GM18520 (cell line): ENCODE results near the gene PARD3B.

Source experiments
- ATAC-seq: cut with Tn5 transposase; IDR thresholded peaks from one replicate; pipeline ENCODE4 v1.9.1; 2021; ENCODE audit not compliant: unreplicated experiment

The PARD3B gene

DNA sequence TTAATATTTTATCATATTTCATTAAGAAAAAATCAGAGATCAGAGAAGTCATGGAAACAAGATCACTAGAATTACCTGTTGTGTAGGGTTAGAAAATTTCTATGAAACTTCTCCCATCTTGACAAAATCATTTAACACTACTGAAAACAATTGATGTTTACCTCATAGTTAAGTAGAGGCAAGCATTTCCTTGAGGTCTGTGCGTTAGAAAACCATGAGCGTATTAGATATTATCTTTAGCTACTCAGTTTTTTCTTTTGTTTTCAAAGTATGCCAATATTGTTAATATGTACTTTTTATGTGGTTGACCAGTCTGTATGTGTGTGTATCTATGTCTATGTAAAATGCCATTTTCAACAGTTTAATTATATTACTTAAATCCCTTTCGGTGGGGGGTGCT lies 335.7 kb downstream of the PARD3B start:
- ATAC-seq, result no peak

DNA sequence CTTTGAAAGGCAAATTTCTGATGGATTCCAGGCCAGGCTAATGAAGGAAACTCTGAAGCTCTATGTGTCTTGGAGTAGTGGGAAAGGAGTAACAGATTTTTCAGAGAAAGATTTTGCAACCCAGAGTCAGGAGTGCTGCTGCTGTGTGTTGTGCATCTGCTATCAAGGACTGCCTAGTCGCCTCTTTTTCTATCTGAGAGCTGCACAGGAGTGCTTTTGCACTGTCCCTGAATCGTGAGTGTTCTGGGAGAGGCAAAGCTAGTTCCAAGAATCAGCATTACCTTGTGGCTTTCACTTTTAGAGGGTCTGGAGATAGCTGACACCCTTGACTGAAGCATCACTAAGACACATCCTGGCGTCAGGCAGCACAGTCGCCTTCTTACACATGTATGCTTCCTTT lies 336.4 kb downstream of the PARD3B start:
- ATAC-seq, result no peak

DNA sequence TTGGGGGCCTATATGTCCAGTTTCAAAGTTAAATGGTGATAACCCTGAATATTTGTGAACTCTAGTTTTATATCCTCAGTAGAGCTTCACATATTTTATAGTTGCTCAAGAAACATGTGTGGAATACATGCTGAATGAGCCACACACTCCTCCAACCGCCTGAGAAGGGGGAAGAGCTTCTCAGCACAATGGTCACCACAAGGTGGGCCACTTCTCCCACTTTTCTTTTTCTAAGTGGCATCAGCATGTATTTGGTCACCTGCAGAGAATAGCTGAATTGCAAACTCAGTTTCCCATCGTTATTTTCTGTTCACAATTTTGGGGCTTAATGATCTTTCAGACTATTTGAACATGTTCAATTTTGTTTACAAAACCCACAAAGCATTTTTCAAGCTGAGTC lies 340.5 kb downstream of the PARD3B start:
- ATAC-seq, result no peak

DNA sequence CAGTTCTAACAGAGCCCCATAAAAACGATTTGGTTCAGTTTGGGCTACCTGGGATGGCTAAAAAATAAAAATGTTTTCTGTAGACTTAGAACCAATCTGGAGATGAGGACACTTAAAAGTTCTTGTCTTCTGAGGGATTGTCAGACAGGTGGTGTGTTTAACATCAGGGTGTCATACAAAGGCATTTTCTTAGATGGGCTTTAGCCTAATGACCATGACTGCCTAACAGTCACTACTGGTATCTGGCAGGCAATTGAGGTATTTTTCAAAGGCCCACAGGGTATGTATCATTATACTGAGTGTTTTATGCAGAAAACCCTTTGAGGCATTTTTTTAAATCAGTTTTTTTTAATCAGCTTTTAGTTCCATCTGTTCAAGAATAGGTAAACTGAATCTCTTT lies 341.4 kb downstream of the PARD3B start:
- no peak for ATAC-seq

DNA sequence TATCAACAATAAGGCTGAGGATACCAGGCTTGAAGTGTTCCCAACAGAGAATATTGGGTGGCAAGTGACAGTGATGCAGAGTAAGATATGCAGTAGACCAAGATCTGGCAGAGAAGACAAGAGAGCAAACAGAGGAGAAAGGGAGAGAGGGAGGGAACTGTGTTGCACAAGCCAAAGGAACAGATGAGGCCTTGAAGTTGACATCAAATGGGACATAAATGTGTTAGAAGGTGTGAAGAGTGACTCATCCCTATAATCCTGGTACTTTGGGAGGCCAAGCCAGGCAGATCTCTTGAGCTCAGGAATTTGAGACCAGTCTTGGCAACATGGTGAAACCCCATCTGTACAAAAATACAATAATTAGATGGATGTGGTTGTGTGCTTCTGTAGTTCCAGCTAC lies 342.9 kb downstream of the PARD3B start:
- ATAC-seq, result no peak

DNA sequence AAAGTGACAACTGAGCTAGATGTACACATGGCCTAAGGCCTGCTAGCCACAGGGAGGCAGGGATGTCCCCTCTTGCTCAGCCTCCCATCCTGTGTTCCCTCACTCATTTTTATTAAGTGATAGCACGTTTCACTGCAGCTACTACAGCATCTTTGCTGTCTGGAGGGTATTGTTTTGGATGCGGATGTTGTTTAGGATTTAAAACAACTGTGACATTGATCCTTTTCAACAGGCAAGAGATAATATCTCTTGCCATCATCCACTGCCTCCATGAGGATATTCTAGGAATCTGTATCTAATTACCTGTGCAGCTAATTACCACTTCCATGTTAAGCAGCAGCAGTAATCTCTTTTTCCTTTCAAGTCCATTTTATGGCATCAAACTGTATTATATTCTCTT lies 345.4 kb downstream of the PARD3B start:
- ATAC-seq, result no peak

DNA sequence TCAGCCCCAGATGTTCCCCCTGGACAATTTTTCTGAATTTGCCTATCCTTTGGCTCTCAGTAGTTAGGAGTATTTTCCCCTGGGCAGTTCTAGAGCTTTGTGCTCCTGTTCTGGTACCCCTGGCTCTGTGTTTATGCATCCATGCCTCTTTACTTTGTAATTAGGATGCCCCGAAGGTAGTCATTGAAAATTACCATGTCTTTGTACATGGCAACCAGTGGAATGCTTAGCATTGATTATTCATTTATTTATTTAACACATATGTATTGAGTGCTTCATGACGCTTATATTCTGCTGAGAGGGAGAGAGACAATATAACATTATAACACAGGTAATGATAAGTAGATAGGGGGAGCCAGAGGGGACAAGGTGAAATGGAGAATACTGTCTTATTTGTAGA lies 346.5 kb downstream of the PARD3B start:
- ATAC-seq, result no peak

DNA sequence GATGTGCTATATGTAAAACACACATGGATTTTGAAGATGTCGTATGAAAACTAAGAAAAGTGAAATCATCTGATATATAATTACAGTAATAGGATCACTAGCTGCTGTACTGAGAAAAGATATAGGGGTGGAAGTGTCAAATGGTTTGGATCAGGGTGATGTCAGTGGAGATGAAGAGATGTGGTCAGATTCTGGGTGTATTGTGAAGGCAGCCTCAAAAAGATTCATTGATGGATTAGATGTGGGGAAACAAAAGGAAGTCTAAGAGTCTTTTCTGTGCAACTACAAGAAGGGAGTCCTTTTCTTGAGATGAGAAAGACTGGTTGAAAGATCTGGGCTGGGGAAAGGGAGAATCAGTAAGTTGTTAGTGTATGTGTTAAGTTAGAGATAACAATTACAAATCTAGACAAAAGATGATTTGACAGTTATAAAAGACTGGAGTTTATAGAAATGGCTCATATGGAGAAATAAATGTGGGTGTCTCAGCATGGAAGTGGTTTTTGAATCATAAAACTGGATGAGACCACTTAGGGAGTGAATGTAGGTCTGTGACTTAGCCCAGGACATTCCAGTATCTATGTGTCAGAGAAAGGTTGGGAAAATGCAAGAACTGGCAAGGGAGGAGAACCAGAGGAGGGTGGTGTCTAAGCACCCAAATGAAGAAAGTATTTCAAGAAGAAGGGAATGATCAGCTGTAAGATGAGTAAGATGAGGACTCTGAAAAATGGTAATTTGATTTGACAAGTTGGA lies 347.4 kb downstream of the PARD3B start:
- ATAC-seq, result no peak

DNA sequence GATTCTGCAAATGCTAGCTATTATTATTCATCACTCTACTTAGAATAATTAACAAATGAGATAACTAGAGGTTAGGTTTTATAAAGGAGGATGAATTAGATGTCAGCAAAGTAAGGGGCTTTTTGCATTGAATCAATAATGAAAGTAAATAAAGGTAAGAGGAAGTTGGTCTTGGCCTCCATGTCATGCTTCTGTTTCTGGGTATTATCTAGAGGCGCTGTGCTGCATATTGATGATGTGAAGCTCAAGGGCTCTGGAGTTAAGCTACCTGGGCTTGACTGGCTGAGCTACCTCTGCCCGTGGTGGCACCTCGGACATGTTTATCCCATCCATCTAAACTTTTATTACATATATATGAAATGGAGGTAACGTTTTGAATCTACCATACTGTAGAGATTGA lies 350.9 kb downstream of the PARD3B start:
- ATAC-seq, result no peak

DNA sequence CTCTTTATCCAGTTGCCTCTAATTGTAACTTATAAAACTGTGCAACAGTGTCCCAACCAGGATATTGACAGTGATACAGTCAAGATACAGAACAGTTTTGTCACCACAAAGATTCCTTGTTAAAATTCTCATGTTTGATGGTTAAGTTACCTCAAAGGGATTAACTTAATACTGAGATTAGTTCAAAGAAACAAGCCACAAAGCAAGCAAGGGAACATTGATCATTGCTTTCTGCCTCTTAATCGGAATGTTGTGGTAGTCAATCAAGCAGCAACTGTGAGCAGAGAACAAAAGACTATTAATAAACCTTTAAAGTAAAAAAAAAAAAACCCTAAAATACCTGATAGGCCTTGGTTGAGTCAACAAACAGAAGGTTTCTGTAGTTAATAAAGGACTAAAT lies 352.3 kb downstream of the PARD3B start:
- ATAC-seq, result no peak

DNA sequence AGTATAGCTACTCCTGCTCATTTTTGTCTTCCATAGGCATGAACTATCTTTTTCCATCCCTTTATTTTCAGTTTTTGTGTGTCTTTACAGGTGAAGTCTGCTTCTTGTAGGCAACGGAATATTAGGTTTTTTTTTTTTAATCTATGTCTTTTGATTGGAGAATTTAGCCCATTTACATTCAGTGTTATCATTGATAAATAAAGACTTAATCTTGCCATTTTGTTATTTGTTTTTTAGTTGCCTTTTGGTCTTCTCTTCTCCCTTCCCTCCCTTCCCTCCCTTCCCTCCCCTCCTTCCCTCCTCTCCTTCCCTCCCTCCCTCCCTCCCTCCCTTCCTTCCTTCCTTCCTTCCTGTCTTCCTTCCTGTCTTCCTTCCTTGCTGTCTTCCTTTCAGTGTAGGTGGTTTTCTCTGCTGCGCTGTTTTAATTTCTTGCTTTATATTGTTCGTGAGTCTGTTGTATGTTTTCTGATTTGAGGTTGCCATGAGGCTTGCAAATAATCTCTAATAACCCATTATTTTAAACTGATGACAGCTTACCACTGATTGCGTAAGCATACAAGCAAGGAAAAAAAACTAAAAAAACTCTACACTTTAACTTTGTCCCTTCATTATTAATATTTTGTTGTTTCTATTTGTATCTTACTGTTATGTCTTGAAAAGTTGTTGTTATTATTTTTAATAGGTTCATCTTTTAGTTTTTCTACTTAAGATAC lies 353.8 kb downstream of the PARD3B start:
- ATAC-seq, result no peak

DNA sequence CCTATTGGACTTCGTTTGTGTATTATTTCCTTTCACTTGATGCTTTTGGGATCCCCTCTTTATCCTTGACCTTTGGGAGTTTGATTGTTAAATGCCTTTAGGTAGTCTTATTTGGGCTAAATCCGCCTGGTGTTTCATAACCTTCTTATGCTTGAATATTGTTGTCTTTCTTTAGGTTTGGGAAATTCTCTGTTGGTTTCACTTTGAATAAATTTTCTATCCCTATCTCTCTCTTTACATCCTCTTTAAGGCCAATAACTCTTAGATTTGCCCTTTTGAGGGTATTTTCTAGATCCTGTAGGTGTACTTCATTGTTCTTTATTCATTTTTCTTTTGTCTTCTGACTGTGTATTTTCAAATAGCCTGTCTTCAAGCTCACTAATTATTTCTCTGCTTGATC lies 354.7 kb downstream of the PARD3B start:
- no peak for ATAC-seq

DNA sequence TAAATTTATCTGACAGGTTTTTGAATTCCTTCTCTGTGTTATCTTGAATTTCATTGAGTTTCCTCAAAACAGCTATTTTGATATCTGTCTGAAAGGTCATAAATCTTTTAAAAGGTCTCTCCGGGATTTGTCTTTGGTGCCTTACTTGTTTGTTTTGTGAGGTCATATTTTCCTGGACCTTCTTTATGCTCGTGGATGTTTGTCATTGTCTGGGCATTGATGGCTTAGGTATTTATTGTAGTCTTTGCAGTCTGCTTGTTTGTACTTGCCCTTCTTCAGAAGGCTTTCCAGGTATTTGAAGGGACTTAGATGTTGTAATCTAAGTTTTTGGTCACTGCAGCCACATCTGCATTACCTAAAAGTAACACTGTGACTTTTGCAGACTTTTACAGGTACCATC lies 355.2 kb downstream of the PARD3B start:
- no peak for ATAC-seq

DNA sequence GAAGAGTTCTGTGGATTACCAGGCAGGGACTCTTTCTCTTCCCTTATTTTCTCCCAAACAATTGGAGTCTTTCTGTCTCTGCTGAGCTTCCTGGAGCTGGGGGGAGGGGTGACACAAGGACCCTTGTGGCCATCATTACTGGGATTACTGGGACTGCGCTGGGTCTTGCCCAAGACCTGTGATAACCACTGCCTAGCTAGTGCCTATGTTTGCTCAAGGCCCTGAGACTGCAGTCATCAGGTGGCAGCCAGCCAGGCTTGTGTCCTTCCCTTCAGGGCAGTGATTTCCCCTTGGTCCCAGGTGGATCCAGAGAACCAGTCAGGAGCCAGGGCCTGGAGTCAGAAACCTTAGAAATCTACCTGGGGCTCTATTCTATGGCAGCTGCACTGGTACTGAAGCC lies 355.6 kb downstream of the PARD3B start:
- no peak for ATAC-seq

DNA sequence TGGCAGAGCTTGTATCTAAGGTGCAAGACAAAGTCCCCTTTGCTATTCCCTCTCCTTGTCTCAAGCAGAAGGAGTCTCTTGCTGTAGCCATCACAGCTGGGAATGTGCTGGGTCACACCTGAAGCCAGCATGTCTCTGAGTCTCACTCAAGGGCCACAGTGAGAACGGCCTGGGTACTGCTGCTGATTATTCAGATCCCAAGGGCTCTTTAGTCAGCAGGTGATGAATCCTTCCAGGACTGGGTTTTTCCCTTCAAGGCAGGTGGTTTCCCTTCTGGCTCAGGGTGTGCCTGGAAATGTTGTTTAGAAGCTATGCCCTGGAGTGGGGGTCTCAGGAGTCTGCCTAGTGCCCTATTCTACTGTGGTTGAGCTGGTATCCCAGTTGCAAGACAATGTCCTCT lies 356.3 kb downstream of the PARD3B start:
- ATAC-seq, result no peak

DNA sequence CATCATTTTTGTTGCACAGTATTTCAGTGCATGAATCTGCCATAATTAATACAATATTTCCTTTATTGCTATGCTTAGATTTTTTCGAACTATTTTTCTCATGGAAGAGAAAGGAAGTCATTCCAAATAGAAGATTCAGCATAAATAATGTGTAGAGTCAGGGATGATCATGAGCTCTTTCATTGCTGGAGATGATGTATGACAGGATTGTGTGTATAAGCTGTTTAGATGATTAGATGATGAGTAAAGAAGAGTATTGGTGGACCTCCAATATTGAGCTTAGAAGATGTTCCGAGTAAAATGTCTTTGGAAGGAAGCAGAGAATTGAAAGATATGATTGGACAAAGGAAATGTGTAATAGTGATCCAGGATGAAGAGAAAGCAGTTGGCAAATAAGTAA lies 364.5 kb downstream of the PARD3B start:
- ATAC-seq, result no peak

DNA sequence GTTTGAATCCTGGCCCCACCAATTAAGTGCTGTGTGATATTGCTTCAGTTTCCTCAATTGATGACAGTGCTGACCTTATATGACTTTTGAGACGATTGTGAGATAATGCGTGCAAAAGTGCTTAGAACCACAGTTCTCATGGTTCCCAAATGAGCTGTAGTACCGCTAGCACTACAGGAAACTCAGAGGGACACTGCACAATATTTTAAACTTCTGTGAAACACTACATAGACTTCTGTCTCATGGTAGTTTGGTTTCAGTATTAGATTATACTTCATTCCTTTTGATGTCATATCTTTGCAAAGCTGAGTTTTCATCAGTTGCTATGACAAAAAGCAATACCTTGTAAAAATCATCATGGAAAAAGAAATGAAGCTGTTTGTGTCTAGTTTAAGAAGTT lies 368.0 kb downstream of the PARD3B start:
- no peak for ATAC-seq

DNA sequence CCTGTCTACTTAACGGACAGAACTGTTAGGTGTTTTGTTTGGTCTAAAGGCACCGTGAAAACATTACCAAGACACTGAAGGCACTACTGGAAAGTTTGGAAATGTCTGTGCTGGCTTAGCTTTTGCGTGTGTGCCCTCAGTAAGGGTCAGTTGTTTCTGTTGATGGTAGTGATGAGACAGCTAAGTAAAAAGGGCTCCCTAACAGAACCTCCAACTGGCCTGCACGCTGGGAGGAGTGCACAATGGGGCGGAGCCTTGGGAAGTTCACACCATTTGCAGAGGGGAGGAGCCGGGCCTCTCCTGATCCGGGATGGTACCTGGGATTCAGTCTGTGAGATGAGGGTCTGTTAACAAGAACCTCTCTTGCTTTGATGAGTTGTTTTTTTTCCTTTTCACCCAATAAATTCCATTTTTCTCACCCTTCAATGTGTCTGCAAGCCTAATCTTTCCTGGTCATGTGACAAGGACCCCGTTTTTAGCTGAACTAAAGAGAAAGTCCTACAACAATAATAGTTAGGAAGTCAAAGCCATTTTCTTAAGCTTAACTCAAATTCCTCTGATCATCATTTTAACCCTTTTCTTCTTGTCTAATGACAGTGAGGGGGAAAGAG lies 368.7 kb downstream of the PARD3B start:
- ATAC-seq, result no peak

DNA sequence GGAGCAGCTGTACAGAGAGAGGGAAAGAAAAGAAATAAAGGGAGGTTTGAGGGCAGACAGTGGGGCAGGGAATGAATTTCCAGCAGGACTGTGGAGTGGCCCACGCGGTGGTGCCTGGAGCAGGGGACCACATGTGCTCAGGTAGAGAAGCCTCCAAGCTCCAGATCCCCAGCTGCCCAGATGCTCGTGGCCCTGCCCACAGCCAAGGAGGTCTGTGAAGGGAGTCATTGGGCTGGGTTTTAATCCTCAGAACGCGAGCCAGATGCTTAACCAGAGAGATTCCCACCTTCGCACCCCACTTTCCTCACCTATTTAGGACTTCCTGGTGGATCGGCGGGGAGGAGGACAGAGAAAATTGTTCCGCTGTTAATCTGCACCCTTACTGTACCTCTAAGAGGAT lies 369.4 kb downstream of the PARD3B start:
- no peak for ATAC-seq

DNA sequence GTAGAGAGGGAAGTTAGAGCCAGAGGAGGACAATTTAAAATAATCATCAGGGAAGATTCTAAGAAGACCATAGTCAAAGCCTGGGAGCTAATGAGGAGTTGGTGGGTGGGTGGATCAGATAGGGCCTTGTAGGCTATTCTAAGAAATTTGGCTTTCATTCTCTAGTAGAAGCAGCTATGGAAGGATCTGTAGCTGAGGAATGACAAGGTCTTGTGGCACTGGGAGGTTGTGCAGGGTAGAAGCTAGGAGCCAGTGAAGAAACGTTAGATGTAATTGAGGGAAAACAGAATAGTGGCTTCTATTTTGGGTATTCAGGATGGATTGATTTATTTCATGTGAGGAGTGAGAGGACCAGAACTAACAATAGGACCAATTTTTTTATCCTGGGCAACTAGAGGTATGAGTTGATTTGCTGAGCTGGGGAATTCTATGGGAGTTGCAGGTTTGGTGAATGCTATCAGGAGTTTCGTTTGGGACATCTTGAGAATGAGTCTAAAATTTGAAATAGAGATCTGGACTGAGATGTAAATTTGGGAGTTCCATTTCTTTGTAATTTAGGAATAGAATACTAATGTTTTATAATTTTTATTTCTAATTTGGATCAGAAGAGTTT lies 371.9 kb downstream of the PARD3B start:
- ATAC-seq, result no peak

DNA sequence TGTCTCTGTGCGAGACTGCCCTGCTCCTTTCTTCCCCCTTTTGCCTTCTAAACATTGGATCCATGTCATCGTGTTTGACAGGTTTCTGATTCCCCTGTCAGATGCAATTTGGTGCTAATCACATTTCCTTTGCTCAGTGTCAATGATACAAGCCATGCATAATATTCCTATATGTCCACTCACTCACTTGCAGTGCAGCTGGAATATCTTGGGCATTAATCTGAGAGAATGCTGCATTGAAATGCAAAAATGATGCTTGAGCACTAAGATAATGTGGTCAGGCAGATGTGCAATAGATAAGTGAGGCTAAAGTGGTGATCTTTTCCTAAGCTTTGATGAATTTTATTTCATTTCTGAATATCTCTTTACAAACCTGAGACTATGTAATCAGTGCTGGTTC lies 375.5 kb downstream of the PARD3B start:
- ATAC-seq, result no peak

DNA sequence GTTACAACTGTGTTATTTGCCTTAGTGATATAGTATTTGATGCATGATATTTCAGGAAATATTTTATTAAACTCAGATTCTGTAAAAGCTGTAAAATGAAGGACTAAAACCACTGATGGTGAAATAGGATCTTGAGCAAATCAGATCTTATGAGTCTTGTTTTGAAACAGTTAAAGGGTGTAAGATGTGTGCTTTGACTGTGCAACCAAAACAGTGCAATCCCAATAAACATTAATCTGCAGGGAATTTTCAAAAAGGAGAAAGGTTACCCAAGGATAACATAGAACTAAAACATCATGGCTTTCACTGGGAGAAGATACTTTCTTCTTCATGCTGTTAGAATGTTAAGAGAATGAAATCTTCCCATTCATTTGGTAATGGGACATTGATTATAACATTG lies 378.7 kb downstream of the PARD3B start:
- no peak for ATAC-seq
